Breast epithelium (tissue), 4 donors: ENCODE data around the gene ATG10. TPM values are rescaled to one million over a fixed set of nuclear protein-coding genes. Genes with fewer than 3 reads are reported as not detected.
A peak's percentile ranks its signal among the peaks of the same experiment; 100 is the strongest.

Source experiments
- DNase-seq, 2 donors: peaks; one replicate each; pipeline ENCODE4 v3.0.0-alpha.2; 2019; ENCODE audit warnings: low spot score in 2 of 2
- H3K27ac ChIP-seq, 2 donors: fragments of 200-600 bp; sonication (generic) in 1 of 2; one replicate each; pipeline ENCODE4 v1.5.1; 2016 to 2019; ENCODE audit warnings: mild to moderate bottlenecking in 1 of 2
- H3K27me3 ChIP-seq, 2 donors: fragments of 200-600 bp; sonication (generic) in 1 of 2; one replicate each; pipeline versions ENCODE4 v1.5.1 to v1.6.0; 2017 to 2019; ENCODE audit warnings: control low read depth in 1 of 2, mild to moderate bottlenecking in 1 of 2
- H3K36me3 ChIP-seq: fragments of 200-600 bp; one replicate; pipeline ENCODE4 v1.5.1; 2019
- H3K4me1 ChIP-seq, 2 donors: fragments of 200-600 bp; sonication (generic); one replicate each; pipeline ENCODE4 v1.5.1; 2016 to 2019; ENCODE audit warnings: control low read depth in 1 of 2
- H3K4me3 ChIP-seq, 3 donors: fragments of 200-600 bp; sonication (generic); 1 replicate in 2 of 3; 2 replicates in 1 of 3; pipeline ENCODE4 v1.5.1; 2016 to 2019; ENCODE audit warnings: mild to moderate bottlenecking in 3 of 3, moderate library complexity in 2 of 3
- H3K9me3 ChIP-seq, 2 donors: fragments of 200-600 bp; sonication (generic) in 1 of 2; one replicate each; pipeline ENCODE4 v1.5.1; 2016 to 2019; ENCODE audit warnings: control low read depth in 1 of 2
- POLR2A ChIP-seq: fragments of 450-650 bp; IDR thresholded peaks from one replicate; pipeline ENCODE4 v1.6.1; 2016; ENCODE audit warnings: antibody characterized with exemption, mild to moderate bottlenecking, moderate library complexity
- POLR2AphosphoS5 ChIP-seq, 3 donors: sonication (generic); formaldehyde crosslinking; IDR thresholded peaks; one replicate each; pipeline ENCODE4 v1.6.1; 2017; ENCODE audit warnings: antibody characterized with exemption in 3 of 3
- intact Hi-C: fragments of 100-400 bp; cut with DNase I; formaldehyde crosslinking; loops from one replicate; pipeline ENCODE4 v1.15.1; 2023; ENCODE audit warnings: low total_unique reads
- total RNA-seq, 3 donors: library from RNA; depleted of rRNA; stranded (reverse); fragments of >200 nt; gene quantifications; one replicate each; pipeline ENCODE4 v1.1.0, GENCODE V29; 2016
- TF ChIP-seq, protein P1 (sequence below), 3 donors: fragments of 450-650 bp; IDR thresholded peaks; one replicate each; pipeline ENCODE4 v1.5.1; 2016 to 2017; ENCODE audit warnings: antibody characterized with exemption in 3 of 3, mild to moderate bottlenecking in 3 of 3, moderate library complexity in 3 of 3

The ATG10 gene
- total RNA-seq, 3 donors from 2014 or later, result 5.2 to 9.2 (median 6.6) TPM

DNA sequence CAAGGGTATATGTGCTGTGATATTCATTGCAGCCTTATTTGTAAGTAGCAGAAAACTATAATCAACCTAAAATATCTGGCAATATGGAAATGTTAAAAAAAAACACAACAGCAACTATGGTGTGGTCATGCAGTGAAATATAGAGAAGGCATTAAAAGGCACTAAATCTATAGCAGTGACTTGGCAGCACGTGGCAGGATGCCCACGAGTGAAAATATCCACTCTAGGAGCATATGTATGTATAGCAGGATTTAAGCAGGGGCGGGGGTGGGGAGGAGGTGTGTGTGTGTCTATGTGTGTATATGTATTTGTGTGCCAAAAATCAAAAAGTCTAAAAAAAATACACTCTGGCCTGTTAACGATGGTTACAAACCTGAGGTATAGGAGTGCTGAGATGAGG, 190.8 kb downstream of the ATG10 start:
- Histone ChIP-seq H3K27ac (no peak overlapping the region), H3K4me1 (no peaks in the 10 kb centered on the region), H3K27me3 (no peaks in the 10 kb centered on the region), H3K9me3 (no peaks in the 10 kb centered on the region), H3K4me3 (no peak overlapping the region), H3K36me3 (no peaks in the 10 kb centered on the region)
- no peak for TF ChIP-seq POLR2AphosphoS5 (IDR thresholded peaks at IDR 0.05)
- TF ChIP-seq, protein P1, sequence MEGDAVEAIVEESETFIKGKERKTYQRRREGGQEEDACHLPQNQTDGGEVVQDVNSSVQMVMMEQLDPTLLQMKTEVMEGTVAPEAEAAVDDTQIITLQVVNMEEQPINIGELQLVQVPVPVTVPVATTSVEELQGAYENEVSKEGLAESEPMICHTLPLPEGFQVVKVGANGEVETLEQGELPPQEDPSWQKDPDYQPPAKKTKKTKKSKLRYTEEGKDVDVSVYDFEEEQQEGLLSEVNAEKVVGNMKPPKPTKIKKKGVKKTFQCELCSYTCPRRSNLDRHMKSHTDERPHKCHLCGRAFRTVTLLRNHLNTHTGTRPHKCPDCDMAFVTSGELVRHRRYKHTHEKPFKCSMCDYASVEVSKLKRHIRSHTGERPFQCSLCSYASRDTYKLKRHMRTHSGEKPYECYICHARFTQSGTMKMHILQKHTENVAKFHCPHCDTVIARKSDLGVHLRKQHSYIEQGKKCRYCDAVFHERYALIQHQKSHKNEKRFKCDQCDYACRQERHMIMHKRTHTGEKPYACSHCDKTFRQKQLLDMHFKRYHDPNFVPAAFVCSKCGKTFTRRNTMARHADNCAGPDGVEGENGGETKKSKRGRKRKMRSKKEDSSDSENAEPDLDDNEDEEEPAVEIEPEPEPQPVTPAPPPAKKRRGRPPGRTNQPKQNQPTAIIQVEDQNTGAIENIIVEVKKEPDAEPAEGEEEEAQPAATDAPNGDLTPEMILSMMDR (IDR thresholded peaks at IDR 0.05), result no peak
- TF ChIP-seq POLR2A, result no peak
- no peak for DNase-seq
- intact Hi-C loops, result loop anchor here (10.0 kb wide), 1 partner anchor 658 kb away; no protein-coding TSS in a partner anchor

DNA sequence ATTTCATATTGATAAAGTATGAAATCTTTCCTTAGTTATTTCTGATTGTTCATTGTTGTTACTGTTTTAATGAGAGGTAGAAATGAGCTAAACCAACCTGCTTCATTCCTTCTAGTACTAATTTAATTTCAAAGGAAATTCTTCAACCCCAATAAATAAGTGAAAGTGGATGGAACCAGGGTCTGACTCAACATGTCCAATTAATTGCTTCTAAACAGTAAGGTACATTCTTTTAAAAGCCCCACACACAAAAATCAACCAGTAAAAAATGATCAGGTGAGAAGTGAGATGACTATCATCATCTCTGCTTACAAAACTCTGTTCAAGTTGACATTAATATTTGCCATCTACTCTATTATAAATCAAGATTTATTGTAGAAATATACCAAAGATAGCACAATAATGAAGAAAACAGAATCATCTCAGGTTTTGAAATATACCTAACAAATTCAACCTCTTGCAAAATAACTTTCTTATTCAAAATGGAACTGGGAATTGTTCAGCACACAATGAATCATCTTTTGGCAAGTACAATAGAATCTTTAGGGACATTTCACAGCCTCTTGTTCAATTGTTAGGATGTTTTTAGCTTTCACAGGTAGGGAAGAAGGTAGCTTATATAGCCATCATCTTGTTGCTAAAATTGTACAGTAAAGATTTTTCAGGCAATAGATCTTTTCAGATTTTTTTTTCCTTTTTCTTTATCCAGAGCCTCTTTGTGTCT, 191.8 kb downstream of the ATG10 start:
- intact Hi-C loops, result loop anchor here (10.0 kb wide), 1 partner anchor 659 kb away; no protein-coding TSS in a partner anchor
- Histone ChIP-seq H3K4me1 (no peaks in the 10 kb centered on the region), H3K9me3 (no peaks in the 10 kb centered on the region), H3K27ac (peak overlapping the region; percentile 43 to 48), H3K4me3 (no peak overlapping the region), H3K36me3 (no peaks in the 10 kb centered on the region), H3K27me3 (no peaks in the 10 kb centered on the region)
- TF ChIP-seq, protein P1 (IDR thresholded peaks at IDR 0.05), result no peak
- TF ChIP-seq POLR2AphosphoS5 (IDR thresholded peaks at IDR 0.05) (no peak), POLR2A (no peak)
- no peak for DNase-seq

DNA sequence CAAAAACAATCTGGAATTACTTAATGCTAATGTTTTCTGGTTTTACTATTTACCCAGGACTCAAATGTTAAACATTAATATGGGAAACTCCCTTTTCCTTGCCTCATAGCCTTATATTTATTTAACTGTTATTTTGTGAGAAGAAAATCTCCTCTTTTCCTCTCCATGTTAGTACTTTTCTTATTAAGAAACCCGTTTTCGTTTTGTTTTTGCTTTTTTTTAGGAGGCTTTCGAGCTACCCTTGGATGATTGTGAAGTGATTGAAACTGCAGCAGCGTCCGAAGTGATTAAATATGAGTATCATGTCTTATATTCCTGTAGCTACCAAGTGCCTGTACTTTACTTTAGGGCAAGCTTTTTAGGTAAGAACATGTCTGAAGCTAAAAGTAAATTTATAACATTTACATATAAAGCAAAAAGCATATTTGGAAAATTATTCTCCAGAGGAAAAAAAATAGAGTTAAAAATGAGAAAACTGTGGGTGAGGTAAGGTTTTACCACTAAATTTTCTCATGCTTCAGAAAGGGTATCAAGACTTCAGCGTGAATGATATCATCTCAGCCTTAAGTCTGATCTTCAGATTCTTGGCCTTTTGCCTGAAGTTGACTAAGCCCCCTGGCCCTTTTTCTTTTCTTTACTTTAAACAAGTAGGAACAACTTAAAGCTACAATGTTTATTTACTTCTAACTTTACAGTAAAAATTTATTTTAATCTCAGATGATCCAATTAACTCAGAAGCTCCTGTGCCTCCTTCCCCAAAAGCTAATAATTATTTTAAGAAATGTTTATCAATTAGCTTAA, 192.6 kb downstream of the ATG10 start:
- H3K27ac ChIP-seq, result peak overlapping the region; percentile 43 to 70
- TF ChIP-seq POLR2A (no peak), POLR2AphosphoS5 (IDR thresholded peaks at IDR 0.05) (no peak)
- TF ChIP-seq, protein P1 (IDR thresholded peaks at IDR 0.05), result no peak
- intact Hi-C loops, result loop anchor here (10.0 kb wide), 1 partner anchor 660 kb away; no protein-coding TSS in a partner anchor

DNA sequence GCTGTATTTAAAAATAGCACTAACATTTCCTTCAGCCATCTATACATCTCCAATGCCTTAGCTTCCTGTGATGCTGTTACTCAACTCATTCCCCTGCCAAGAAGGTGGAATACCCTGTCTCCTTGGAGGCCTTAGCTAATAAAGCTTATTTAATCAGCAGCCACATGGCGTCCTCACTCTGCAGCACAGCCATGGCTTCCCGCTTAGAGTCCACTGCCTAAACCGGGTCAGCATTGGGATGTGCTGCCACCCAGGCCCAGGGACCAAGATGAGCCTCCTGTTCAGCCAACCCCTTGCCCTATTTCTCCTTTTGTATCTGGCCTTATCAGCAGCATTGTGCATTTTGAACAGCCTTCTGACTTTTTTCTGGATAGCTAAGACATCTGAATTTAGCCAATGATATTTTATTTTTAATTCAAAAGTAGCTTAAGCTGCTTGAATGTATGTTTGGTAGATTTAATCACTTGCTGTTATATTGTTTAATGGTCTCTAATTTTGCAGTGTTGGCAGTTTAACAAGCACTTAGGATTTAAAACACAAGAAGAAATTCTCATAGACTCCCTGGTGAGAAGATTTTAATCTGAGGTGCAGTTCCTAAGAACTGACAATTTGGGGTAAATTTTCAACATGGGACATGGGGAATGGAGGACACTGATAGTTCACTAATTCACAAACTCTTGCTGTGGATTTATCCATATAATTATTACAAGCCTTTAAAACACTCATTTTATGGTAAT, 193.3 kb downstream of the ATG10 start:
- H3K4me3 ChIP-seq, result no peak overlapping the region
- no peaks in the 10 kb centered on the region for H3K36me3 ChIP-seq
- intact Hi-C loops, result loop anchor here (10.0 kb wide), 1 partner anchor 660 kb away; no protein-coding TSS in a partner anchor
- no peak for DNase-seq
- H3K27me3 ChIP-seq, result no peaks in the 10 kb centered on the region
- H3K27ac ChIP-seq, result peak overlapping the region; percentile 43 to 70
- no peaks in the 10 kb centered on the region for H3K4me1 ChIP-seq
- H3K9me3 ChIP-seq, result no peaks in the 10 kb centered on the region
- no peak for TF ChIP-seq POLR2A
- TF ChIP-seq, protein P1 (IDR thresholded peaks at IDR 0.05), result no peak
- TF ChIP-seq POLR2AphosphoS5 (IDR thresholded peaks at IDR 0.05), result no peak

More for the DNA sequence above, 192.6 kb downstream of the ATG10 start:
- Histone ChIP-seq H3K4me1 (no peaks in the 10 kb centered on the region), H3K9me3 (no peaks in the 10 kb centered on the region), H3K27me3 (no peaks in the 10 kb centered on the region), H3K4me3 (no peak overlapping the region), H3K36me3 (no peaks in the 10 kb centered on the region)
- DNase-seq, result no peak
